ENCODE results near the gene ABCG1. TPM values are rescaled to one million over a fixed set of nuclear protein-coding genes. Genes with fewer than 3 reads are reported as not detected.

ABCG1 gene
- total RNA-seq, 3 donors from 2014 or later = 10.6 to 26.2 (median 23.7) TPM

GRCh38 chr21:42251654-42252324 is 32.8 kb downstream of the ABCG1 start:
- intact Hi-C loops (cut with DNase I; ENCODE audit: low total_unique reads) = no loop called here
- Histone ChIP-seq H3K4me1 (no peaks in the 10 kb centered on the region), H3K9me3 (no peaks in the 10 kb centered on the region), H3K27ac (no peak overlapping the region), H3K36me3 (no peaks in the 10 kb centered on the region), H3K4me3 (no peak overlapping the region), H3K27me3 (no peaks in the 10 kb centered on the region)
- TF ChIP-seq POLR2AphosphoS5 (IDR thresholded peaks at IDR 0.05) (no peak), CTCF (IDR thresholded peaks at IDR 0.05) (no peak), POLR2A (IDR thresholded peaks at IDR 0.05) (no peak)
- DNase-seq (ENCODE audit: low spot score in 2 of 2) = no peak

- Histone ChIP-seq H3K27me3 (no peaks in the 10 kb centered on the region), H3K4me1 (no peaks in the 10 kb centered on the region), H3K27ac (no peak overlapping the region), H3K9me3 (no peaks in the 10 kb centered on the region), H3K4me3 (no peak overlapping the region), H3K36me3 (no peaks in the 10 kb centered on the region)
- no peak for TF ChIP-seq POLR2AphosphoS5 (IDR thresholded peaks at IDR 0.05)
- no peak for TF ChIP-seq POLR2A (IDR thresholded peaks at IDR 0.05)
- no peak for TF ChIP-seq CTCF (IDR thresholded peaks at IDR 0.05)
- no peak for DNase-seq (ENCODE audit: low spot score in 2 of 2)
- intact Hi-C loops (cut with DNase I; ENCODE audit: low total_unique reads) = no loop called here
Observed at GRCh38 chr21:42252325-42252654, 33.4 kb downstream of the ABCG1 start.

GRCh38 chr21:42252778-42253340 is 33.9 kb downstream of the ABCG1 start:
- H3K9me3 ChIP-seq = no peaks in the 10 kb centered on the region
- no peak overlapping the region for H3K4me3 ChIP-seq
- H3K36me3 ChIP-seq = no peaks in the 10 kb centered on the region
- no peaks in the 10 kb centered on the region for H3K27me3 ChIP-seq
- TF ChIP-seq CTCF (IDR thresholded peaks at IDR 0.05) (no peak), POLR2AphosphoS5 (IDR thresholded peaks at IDR 0.05) (no peak), POLR2A (IDR thresholded peaks at IDR 0.05) (no peak)
- H3K27ac ChIP-seq = no peak overlapping the region
- no peaks in the 10 kb centered on the region for H3K4me1 ChIP-seq
- intact Hi-C loops (cut with DNase I; ENCODE audit: low total_unique reads) = no loop called here
- DNase-seq (ENCODE audit: low spot score in 2 of 2) = no peak

GRCh38 chr21:42253466-42253865 is 34.5 kb downstream of the ABCG1 start:
- Histone ChIP-seq H3K27me3 (no peaks in the 10 kb centered on the region), H3K36me3 (no peaks in the 10 kb centered on the region), H3K4me3 (no peak overlapping the region), H3K27ac (no peak overlapping the region), H3K9me3 (no peaks in the 10 kb centered on the region), H3K4me1 (peaks cover 0 to under 1% of the 10 kb centered on the region in 2 donors)
- no peak for DNase-seq (ENCODE audit: low spot score in 2 of 2)
- no peak for TF ChIP-seq POLR2AphosphoS5 (IDR thresholded peaks at IDR 0.05)
- TF ChIP-seq POLR2A (IDR thresholded peaks at IDR 0.05) = no peak
- no peak for TF ChIP-seq CTCF (IDR thresholded peaks at IDR 0.05)
- intact Hi-C loops (cut with DNase I; ENCODE audit: low total_unique reads) = no loop called here

- Histone ChIP-seq H3K36me3 (no peaks in the 10 kb centered on the region), H3K27me3 (no peaks in the 10 kb centered on the region), H3K4me3 (no peak overlapping the region), H3K4me1 (peaks cover 0 to 5% of the 10 kb centered on the region in 2 donors), H3K9me3 (no peaks in the 10 kb centered on the region), H3K27ac (no peak overlapping the region)
- TF ChIP-seq POLR2A (IDR thresholded peaks at IDR 0.05) (no peak), POLR2AphosphoS5 (IDR thresholded peaks at IDR 0.05) (no peak), CTCF (IDR thresholded peaks at IDR 0.05) (no peak)
- intact Hi-C loops (cut with DNase I; ENCODE audit: low total_unique reads) = no loop called here
- DNase-seq (ENCODE audit: low spot score in 2 of 2) = no peak
Observed at GRCh38 chr21:42254083-42254482, 35.1 kb downstream of the ABCG1 start.
